ENCODE results near the gene KCNH5.
"Not testable (repeated sequence)": the region's sequence is repeated elsewhere in the genome, so short reads cannot be mapped to it uniquely, and the experiment has no call there.

Gene KCNH5

DNA sequence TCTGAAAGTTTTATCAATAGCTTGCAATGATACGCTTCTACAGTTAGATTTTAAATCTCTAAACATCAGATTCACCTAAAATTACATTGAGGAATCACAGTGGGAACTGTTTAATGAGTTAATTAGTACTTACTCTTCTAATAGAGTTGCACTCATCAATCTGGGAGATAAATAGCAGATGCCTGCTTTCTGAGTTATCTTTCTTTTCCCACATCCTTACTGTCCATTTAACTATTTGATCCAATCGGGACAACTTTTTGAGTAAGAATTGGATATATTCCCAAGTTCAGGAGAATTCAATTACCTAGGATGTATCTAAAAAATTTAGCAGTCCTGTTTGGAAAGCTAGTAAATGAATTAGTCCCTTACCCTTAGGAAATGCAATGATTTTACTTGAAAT, 162.3 kb downstream of the KCNH5 start:
- DNase-seq (ENCODE audit: low read depth), result no peak

- no peak for DNase-seq (ENCODE audit: low read depth)
Measured at GRCh38 chr14:62866376-62866775, 178.9 kb downstream of the KCNH5 start.

GRCh38 chr14:62864588-62864987, 180.7 kb downstream of the KCNH5 start:
- no peak for DNase-seq (ENCODE audit: low read depth)

GRCh38 chr14:62858011-62858410, 187.2 kb downstream of the KCNH5 start:
- DNase-seq (ENCODE audit: low read depth), result not testable (repeated sequence)

DNA sequence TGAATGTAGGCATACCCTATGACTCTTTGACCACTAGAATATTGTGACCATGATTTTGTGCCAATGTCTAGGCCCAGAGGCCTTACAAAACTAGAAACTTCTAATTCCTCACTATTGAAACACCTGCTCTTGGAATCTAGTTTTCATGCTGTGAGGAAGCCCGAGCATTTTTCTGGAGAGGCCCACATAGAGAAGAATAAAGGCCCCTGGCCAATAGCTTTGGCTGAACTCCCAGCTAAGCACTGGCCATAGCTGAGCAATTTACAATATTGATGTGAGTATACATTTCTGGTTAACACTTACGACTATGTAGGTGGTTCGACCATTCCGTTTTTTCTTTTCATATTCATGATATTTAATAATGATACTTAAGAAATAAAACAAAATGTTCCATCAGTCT, 190.3 kb downstream of the KCNH5 start:
- DNase-seq (ENCODE audit: low read depth), result no peak

GRCh38 chr14:62847168-62847567, 198.1 kb downstream of the KCNH5 start:
- no peak for DNase-seq (ENCODE audit: low read depth)

GRCh38 chr14:62844546-62844945, 200.7 kb downstream of the KCNH5 start:
- DNase-seq (ENCODE audit: low read depth), result no peak

DNA sequence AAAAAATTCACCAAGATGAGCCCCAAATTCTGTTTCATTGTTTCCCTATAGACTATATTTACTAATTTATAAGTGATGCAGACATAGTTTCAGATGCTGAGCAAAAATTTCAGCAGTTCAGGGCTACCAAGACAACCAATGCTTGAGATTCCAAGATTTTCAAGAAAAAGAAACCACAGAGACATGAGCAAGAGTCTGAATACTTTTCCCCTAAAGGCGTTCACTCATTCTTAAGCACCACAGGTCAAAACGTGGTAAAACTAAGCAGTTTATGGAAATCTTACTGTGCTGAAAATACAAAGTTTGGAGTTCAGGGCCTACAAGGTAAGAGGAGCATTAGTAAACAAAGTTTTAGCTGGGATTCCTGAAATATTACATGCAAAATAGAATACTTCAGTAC, 221.2 kb downstream of the KCNH5 start:
- no peak for DNase-seq (ENCODE audit: low read depth)

DNA sequence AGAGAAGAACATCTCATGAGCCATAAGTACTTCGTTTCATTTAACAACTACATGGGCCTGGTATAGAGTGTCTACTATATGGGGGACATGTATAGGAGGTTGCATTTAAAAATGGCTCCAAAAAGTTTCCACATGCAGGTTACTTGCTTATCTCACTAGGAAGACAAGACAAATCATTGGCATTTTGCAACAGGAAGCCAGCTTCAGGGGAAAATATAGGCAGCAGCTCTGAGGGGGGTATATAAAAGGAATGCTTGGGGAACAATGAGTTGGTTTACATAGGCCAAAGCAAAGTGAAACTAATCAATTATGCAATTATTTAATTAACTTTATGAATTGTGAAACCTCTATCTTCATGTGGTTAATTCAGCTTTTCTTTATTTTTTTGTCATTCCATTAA, 225.3 kb downstream of the KCNH5 start:
- no peak for DNase-seq (ENCODE audit: low read depth)

DNA sequence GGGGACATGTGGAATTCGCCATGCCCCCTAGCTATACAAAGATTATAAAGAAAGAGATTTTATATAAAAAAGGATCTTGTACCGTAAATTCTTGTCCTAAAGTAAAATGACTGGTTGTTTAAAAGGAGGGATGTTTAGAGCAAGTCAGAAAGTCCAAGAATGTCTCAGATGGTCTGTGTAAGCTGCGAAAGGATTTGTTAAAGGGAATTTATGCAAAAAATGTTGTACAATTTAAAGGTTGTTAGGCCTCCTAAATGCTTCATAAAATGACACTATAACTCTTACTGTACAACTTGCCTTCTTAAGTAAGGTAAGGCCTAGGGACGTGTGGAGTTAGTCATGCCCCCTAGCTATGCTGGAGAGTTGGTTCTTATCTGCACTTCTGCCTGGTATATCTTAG, 237.6 kb downstream of the KCNH5 start:
- no peak for DNase-seq (ENCODE audit: low read depth)

DNA sequence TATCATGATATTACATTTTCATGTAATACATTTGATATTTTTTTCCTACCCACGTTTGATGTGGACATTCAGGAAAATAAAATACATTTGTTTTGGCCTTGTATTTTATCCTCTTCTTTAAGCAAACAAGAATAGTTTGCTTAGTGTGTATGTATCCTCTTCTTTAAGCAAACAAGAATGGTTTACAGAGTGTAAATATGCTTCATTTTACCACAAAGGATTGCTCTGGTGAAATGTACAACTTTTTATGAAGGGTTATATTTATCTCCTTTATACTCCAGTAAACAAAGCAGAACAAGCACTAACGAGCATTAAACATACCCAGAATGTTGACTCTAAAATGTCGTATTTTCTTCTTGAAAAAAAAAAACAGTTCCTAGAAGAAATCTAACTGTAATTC, 244.7 kb downstream of the KCNH5 start:
- DNase-seq (ENCODE audit: low read depth), result no peak

DNA sequence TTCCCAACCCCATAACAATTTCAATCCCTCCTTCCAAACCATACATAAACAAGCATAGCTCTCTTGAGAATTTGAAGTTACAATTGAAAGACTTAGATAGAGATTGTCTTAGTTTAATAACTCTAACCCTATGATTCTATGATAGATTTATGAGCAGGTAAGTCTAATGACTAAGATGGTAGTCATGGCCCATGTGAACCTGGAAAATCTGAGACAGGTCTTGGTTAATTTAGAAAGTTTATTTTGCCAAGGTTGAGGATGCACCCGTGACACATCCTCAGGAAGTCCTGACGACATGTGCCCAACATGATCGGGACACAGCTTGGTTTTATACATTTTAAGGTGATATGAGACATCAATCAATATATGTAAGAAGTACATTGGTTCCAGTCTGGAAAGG, 248.8 kb downstream of the KCNH5 start:
- DNase-seq (ENCODE audit: low read depth), result no peak

DNA sequence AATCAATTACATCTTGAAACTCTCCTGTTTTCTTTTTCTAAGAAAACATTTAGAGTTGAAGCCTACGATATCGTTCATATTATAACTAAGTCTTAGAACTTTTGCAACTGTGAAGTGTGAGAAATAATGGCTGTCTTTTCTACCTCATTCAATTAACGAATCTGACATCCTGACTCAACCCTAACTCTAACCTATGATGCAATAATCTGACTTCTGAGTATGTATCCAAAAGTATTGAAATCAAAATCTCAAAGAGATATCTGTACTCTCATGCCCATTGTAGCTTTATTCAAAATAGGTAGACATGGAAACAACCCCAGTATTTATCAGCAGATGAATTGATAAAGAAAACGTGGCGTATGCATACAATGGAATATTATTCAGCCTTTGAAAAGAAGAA, 252.7 kb downstream of the KCNH5 start:
- DNase-seq (ENCODE audit: low read depth), result no peak

DNA sequence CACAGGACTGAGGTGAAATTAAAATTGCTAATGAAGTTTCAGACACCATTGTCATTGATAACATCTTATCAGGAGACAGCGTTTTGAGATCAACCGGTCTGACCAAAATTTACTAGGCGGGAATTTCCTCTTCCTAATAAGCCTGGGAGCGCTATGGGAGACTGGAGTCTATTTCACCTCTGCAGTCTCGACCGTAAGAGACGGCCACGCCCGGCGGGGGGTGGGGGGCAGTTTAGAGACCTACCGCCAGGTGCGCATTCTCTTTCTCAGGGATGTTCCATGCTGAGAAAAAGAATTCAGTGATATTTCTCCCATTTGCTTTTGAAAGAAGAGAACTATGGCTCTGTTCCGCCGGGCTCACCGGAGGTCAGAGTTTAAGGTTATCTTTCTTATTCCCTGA, 263.9 kb downstream of the KCNH5 start:
- not testable (repeated sequence) for DNase-seq (ENCODE audit: low read depth)

DNA sequence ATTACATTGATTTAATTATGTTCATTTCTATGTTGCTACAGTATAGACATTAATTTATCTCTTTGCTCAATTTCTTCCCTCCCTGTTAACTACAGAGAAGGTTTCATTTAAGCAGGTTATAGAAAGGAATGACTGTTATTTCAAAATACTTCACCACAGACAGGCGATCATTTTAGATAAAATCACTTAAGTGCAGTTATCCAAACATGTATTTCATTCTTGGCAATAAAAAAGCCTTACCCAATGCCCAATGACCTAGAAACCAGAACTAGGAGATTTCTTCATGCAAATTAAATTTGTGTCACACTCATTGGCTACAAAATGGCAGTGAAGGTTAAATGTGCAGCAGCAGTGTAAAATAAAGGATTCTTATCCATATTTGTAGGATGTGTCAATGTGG, 266.4 kb downstream of the KCNH5 start:
- no peak for DNase-seq (ENCODE audit: low read depth)

- no peak for DNase-seq (ENCODE audit: low read depth)
Measured at GRCh38 chr14:62778310-62778709, 266.9 kb downstream of the KCNH5 start.

DNA sequence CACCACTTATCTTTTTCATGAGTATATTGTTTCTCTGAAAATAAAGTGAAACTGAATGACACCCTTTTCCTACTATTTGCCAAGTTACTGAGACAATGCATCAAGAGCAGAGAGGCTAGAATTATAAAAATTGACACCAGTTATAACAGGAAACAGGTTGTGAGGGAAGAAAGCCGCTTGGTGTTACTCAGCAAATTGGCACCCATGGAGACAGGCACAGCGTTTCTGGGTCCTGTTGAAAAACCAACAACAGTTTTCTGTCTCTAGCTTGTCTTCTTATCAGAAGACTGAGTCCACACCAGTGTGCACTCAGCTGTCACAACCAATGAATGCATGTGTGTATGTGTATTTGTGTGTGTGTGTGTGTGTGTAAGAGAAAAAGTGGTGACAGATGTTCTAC, 267.7 kb downstream of the KCNH5 start:
- no peak for DNase-seq (ENCODE audit: low read depth)

- DNase-seq (ENCODE audit: low read depth), result no peak
Measured at GRCh38 chr14:62776300-62776699, 269.0 kb downstream of the KCNH5 start.

DNA sequence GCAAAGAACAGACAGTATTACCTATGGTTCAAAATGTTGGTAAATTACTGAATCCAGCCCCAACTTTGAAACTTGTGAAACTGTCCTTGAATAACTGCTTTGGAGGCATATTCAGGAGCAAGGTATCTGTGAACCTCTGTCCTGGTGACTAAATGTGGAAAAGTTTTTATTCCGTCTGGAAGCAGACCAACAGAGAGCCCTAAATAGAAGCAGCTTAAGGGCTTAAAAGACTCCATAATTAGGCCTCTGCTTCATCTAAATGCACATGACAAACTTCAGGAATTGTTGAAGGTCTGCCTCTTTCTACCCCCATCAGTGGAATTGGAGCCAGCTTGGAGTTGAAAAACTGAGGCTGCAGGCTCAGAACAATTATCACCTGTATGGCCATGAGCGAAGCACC, 276.5 kb downstream of the KCNH5 start:
- no peak for DNase-seq (ENCODE audit: low read depth)

- DNase-seq (ENCODE audit: low read depth), result no peak
Measured at GRCh38 chr14:62763951-62764350, 281.3 kb downstream of the KCNH5 start.

DNA sequence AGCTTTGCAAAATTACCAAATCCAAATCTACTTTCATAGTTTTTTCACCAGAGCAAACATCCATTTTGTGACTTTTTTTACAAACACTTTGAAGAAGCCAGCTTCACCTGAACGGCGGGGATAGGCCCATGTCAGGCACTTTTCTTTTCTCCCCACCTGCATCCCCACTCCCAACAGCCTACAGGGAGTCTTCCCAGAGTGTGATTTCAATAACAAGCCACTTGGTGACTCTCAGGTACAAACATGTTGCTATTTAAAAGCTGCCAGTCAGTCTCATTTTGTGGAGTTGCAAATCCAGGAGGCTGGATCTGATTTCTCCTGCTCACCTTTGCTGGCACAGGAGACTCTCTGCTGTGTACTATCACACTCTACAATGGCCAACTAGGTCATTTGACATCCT, 285.5 kb downstream of the KCNH5 start:
- DNase-seq (ENCODE audit: low read depth), result no peak

- DNase-seq (ENCODE audit: low read depth), result not testable (repeated sequence)
Measured at GRCh38 chr14:62746881-62747280, 298.4 kb downstream of the KCNH5 start.

GRCh38 chr14:62745496-62745895, 299.8 kb downstream of the KCNH5 start:
- no peak for DNase-seq (ENCODE audit: low read depth)

DNA sequence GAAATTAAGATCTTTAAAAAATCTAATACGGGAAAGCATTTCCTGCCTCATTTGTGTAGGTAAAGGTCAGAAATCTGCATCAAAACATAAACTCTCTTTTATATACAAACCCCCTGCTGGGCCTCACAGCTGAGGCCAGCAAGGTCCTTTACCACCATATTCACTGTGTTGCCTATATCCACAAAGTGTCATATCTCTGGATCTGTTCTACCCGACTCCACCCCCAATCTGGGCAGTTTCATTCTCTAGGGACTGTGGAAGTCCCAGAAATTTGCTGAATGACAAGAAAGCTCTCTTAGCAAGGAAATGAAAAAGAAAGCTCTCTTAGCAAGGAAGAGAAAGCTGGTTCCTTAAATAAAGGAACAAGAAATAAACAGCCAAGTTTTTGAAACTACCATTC, 301.7 kb downstream of the KCNH5 start:
- DNase-seq (ENCODE audit: low read depth), result no peak

- DNase-seq (ENCODE audit: low read depth), result no peak
Measured at GRCh38 chr14:62743118-62743517, 302.1 kb downstream of the KCNH5 start.

All from stimulated activated CD8-positive, alpha-beta memory T cell treated with anti-CD3 and anti-CD28 coated beads, Interleukin-4, amount 100 ng/mL, for 24 hours (primary cell).